ENCODE data around the gene PATL2. TPM values are rescaled to one million over a fixed set of nuclear protein-coding genes. Genes with fewer than 3 reads are reported as not detected.

The PATL2 gene
- total and polyA plus RNA-seq, 2 donors (not counting 3 experiments of a cell fraction or from before 2014, with no cell fraction given): 0.18 TPM; not detected in 1

DNA sequence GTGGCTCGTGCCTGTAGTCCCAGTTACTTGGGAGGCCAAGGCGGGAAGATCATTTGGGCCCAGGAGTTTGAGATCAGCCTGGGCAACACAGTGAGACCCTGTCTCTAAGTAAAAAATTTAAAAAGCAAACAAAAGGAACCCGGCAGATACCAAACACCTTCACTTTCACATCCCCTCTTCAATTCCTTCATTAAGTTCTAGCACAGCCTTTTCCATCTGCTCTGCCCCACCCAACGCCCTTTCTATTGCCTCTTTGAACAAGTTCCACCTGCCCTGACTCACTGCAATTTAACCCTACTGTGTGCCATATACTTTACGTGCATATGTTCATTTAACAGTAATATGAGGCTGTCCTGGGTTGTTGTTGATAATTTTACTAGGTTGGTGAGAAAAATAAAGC is 35.2 kb downstream of the PATL2 start:
- BruUV-seq (replicated peaks): no TSS peak
- no peaks in the 10 kb centered on the region for H3K4me1 ChIP-seq (ENCODE audit: control insufficient read depth, extremely low read depth, insufficient read depth, low read length)
- no peak overlapping the region for H2AFZ ChIP-seq (ENCODE audit: low read depth, low read length)
- H3K27me3 ChIP-seq (ENCODE audit: control insufficient read depth in 2 of 2, insufficient read depth in 2 of 2, low read length in 2 of 2): peaks cover 24 to 44% of the 10 kb centered on the region in 2 experiments
- ChIA-PET CTCF (no interaction called here), POLR2A (no interaction called here)
- H3K27ac ChIP-seq (ENCODE audit: insufficient read depth, low read depth, low read length): no peak overlapping the region
- no peaks in the 10 kb centered on the region for H4K20me1 ChIP-seq (replicated peaks; ENCODE audit: control insufficient read depth, extremely low read depth, insufficient read depth, low read length)
- no peak for DNase-seq (ENCODE audit: low read depth, low spot score)
- dilution Hi-C loops (cut with MboI; ENCODE audit: extremely low pct_ligation_motif_present, low sequenced_read_pairs) (no loop called here), intact Hi-C loops (cut with micrococcal nuclease) (no loop called here)
- H3K4me2 ChIP-seq (ENCODE audit: insufficient read depth, low read length): no peak overlapping the region
- H3K36me3 ChIP-seq (ENCODE audit: control insufficient read depth in 2 of 2, extremely low read depth in 1 of 2, insufficient read depth in 2 of 2, low read length in 2 of 2): no peaks in the 10 kb centered on the region
- H3K9me3 ChIP-seq (replicated peaks; ENCODE audit: control insufficient read depth, insufficient read depth, low read length): no peaks in the 10 kb centered on the region
- H3K9me1 ChIP-seq (replicated peaks; ENCODE audit: control insufficient read depth, extremely low read depth, insufficient read depth, low read length): no peaks in the 10 kb centered on the region
- H3K9ac ChIP-seq (replicated peaks; ENCODE audit: extremely low read depth, insufficient read depth, low read length): no peak overlapping the region
- no peak overlapping the region for H3K4me3 ChIP-seq (replicated peaks in 1 of 3; ENCODE audit: insufficient read depth in 1 of 3, low read depth in 1 of 3, low read length in 3 of 3)
- H3K79me2 ChIP-seq (ENCODE audit: control insufficient read depth, insufficient read depth, low read length): no peaks in the 10 kb centered on the region
- FAIRE-seq: no peak
- TF ChIP-seq EZH2 (IDR thresholded peaks at IDR 0.05; ENCODE audit: borderline replicate concordance, low read depth, low read length, severe bottlenecking) (no peak), POLR2A (IDR thresholded peaks at IDR 0.05; ENCODE audit: low read depth, low read length) (no peak), GATA2 (IDR thresholded peaks at IDR 0.05; ENCODE audit: insufficient read depth, insufficient read length, low read depth, low read length) (no peak)

DNA sequence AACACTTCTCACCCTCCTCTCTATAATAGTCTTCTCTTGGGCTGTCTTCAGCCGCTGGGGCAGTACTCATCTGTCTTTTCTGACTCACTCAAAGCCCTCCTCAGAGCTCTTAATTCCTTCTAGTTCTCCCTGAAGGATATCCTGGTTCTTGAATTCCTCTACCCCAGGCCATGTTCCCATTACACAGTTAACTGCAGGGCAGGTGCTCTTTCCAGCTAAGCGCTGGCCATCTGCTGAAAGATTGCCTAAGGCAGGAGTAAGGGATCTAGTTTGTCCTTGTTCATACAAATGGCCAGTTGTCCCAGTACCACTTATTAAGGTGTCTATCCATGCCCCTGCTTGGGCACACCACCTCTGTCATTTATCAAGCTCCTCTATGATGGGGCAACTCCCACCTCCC is 37.5 kb downstream of the PATL2 start:
- Histone ChIP-seq H3K9ac (replicated peaks; ENCODE audit: extremely low read depth, insufficient read depth, low read length) (no peak overlapping the region), H3K79me2 (ENCODE audit: control insufficient read depth, insufficient read depth, low read length) (no peaks in the 10 kb centered on the region), H2AFZ (ENCODE audit: low read depth, low read length) (no peak overlapping the region), H3K27ac (ENCODE audit: insufficient read depth, low read depth, low read length) (no peak overlapping the region), H4K20me1 (replicated peaks; ENCODE audit: control insufficient read depth, extremely low read depth, insufficient read depth, low read length) (no peaks in the 10 kb centered on the region), H3K4me1 (ENCODE audit: control insufficient read depth, extremely low read depth, insufficient read depth, low read length) (no peaks in the 10 kb centered on the region), H3K4me2 (ENCODE audit: insufficient read depth, low read length) (no peak overlapping the region), H3K9me3 (replicated peaks; ENCODE audit: control insufficient read depth, insufficient read depth, low read length) (no peaks in the 10 kb centered on the region), H3K27me3 (ENCODE audit: control insufficient read depth in 2 of 2, insufficient read depth in 2 of 2, low read length in 2 of 2) (peaks cover 21 to 36% of the 10 kb centered on the region in 2 experiments), H3K4me3 (replicated peaks in 1 of 3; ENCODE audit: insufficient read depth in 1 of 3, low read depth in 1 of 3, low read length in 3 of 3) (no peak overlapping the region), H3K9me1 (replicated peaks; ENCODE audit: control insufficient read depth, extremely low read depth, insufficient read depth, low read length) (no peaks in the 10 kb centered on the region), H3K36me3 (ENCODE audit: control insufficient read depth in 2 of 2, extremely low read depth in 1 of 2, insufficient read depth in 2 of 2, low read length in 2 of 2) (no peaks in the 10 kb centered on the region)
- intact Hi-C loops (cut with micrococcal nuclease) (no loop called here), dilution Hi-C loops (cut with MboI; ENCODE audit: extremely low pct_ligation_motif_present, low sequenced_read_pairs) (no loop called here)
- ChIA-PET CTCF (interaction anchor here (2.2 kb wide), 1 partner anchor 10 kb away, joined by 8 read pairs; the partner anchor contains the start of gene SPG11), POLR2A (no interaction called here)
- no TSS peak for BruUV-seq (replicated peaks)
- FAIRE-seq (no peak), DNase-seq (ENCODE audit: low read depth, low spot score) (no peak)
- TF ChIP-seq EZH2 (IDR thresholded peaks at IDR 0.05; ENCODE audit: borderline replicate concordance, low read depth, low read length, severe bottlenecking) (no peak), MYC (IDR thresholded peaks at IDR 0.05; ENCODE audit: low read depth, low read length) (no peak)
- TF ChIP-seq, protein P1, sequence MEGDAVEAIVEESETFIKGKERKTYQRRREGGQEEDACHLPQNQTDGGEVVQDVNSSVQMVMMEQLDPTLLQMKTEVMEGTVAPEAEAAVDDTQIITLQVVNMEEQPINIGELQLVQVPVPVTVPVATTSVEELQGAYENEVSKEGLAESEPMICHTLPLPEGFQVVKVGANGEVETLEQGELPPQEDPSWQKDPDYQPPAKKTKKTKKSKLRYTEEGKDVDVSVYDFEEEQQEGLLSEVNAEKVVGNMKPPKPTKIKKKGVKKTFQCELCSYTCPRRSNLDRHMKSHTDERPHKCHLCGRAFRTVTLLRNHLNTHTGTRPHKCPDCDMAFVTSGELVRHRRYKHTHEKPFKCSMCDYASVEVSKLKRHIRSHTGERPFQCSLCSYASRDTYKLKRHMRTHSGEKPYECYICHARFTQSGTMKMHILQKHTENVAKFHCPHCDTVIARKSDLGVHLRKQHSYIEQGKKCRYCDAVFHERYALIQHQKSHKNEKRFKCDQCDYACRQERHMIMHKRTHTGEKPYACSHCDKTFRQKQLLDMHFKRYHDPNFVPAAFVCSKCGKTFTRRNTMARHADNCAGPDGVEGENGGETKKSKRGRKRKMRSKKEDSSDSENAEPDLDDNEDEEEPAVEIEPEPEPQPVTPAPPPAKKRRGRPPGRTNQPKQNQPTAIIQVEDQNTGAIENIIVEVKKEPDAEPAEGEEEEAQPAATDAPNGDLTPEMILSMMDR (IDR thresholded peaks at IDR 0.05; ENCODE audit: extremely low read depth in 1 of 2, insufficient read depth in 1 of 2, low read depth in 1 of 2, low read length in 2 of 2): no peak
